Lung (tissue), 12 donors: ENCODE results near the gene CSNK2A1. TPM values are rescaled to one million over a fixed set of nuclear protein-coding genes. Genes with fewer than 3 reads are reported as not detected.

ENCODE experiments used
- ATAC-seq: fragments of 200-7000 bp; cut with Tn5 transposase; one replicate; pipeline ENCODE4 v1.9.1; 2020; ENCODE audit warnings: moderate number of reproducible peaks; ENCODE audit not compliant: insufficient read depth, low FRiP score
- DNase-seq, 3 donors: peaks; one replicate each; pipeline ENCODE4 v3.0.0-alpha.2; 2013 to 2017
- H3K27ac ChIP-seq, 2 donors: one replicate each; pipeline ENCODE4 v1.5.1; 2013; ENCODE audit warnings: mild to moderate bottlenecking in 2 of 2, moderate library complexity in 2 of 2, control low read depth in 1 of 2, inconsistent platforms in 1 of 2, low read depth in 1 of 2, low read length in 1 of 2
- H3K27me3 ChIP-seq, 3 donors: one replicate each; pipeline ENCODE4 v1.5.1; 2013; ENCODE audit warnings: low read length in 2 of 3; ENCODE audit not compliant: control insufficient read depth in 3 of 3, insufficient read depth in 3 of 3
- H3K36me3 ChIP-seq, 4 donors: one replicate each; pipeline ENCODE4 v1.5.1; 2013; ENCODE audit warnings: low read length in 4 of 4, mild to moderate bottlenecking in 1 of 4, moderate library complexity in 1 of 4; ENCODE audit not compliant: control insufficient read depth in 4 of 4, insufficient read depth in 4 of 4
- H3K4me1 ChIP-seq, 5 donors: one replicate each; pipeline ENCODE4 v1.5.1; 2013; ENCODE audit warnings: low read length in 5 of 5, mild to moderate bottlenecking in 2 of 5, moderate library complexity in 1 of 5; ENCODE audit not compliant: control insufficient read depth in 5 of 5, insufficient read depth in 5 of 5
- H3K4me3 ChIP-seq: one replicate; pipeline ENCODE4 v1.5.1; 2013; ENCODE audit warnings: mild to moderate bottlenecking, control low read depth, moderate library complexity
- H3K9ac ChIP-seq, 2 donors: one replicate each; pipeline ENCODE4 v1.5.1; 2013; ENCODE audit warnings: low read length in 2 of 2, control low read depth in 1 of 2; ENCODE audit not compliant: insufficient read depth in 1 of 2
- H3K9me3 ChIP-seq, 4 donors: one replicate each; pipeline ENCODE4 v1.5.1; 2013; ENCODE audit warnings: low read length in 3 of 4, mild to moderate bottlenecking in 1 of 4, moderate library complexity in 1 of 4; ENCODE audit not compliant: control insufficient read depth in 4 of 4, insufficient read depth in 3 of 4
- CTCF ChIP-seq: IDR thresholded peaks from 2 replicates; pipeline ENCODE4 v1.5.1; 2012; ENCODE audit warnings: mild to moderate bottlenecking; ENCODE audit errors: control extremely low read depth, extremely low read depth
- WGBS, 2 donors: extraction: QIAGEN DNeasy Blood & Tissue Kit; methylation state at CpG; one replicate each; pipeline ENCODE4 v1.1.7; 2013; 5-methylcytosine and 5-hydroxymethylcytosine counted together
- polyA plus RNA-seq, 2 donors: library from polyadenylated mRNA; stranded (reverse); fragments of 200-250 nt; gene quantifications; one replicate each; pipeline ENCODE4 v1.2.1, GENCODE V29; 2013
- total RNA-seq, 2 donors: library from RNA; depleted of rRNA in 1 of 2; stranded (reverse); fragments of >200 nt in 1 of 2; gene quantifications; one replicate each; pipeline ENCODE4 v1.2.1, GENCODE V29; 2014 to 2021
- donor health status: control.
- donor health status: control.
- donor health status: Bipolar disorder and iron deficiency.
- donor health status: healthy.
- donor health status: DM: yes; HTN: yes; CAD: no.

CSNK2A1 gene
- total and polyA plus RNA-seq, 4 donors = 20.5 to 186 (median 60.7) TPM

DNA sequence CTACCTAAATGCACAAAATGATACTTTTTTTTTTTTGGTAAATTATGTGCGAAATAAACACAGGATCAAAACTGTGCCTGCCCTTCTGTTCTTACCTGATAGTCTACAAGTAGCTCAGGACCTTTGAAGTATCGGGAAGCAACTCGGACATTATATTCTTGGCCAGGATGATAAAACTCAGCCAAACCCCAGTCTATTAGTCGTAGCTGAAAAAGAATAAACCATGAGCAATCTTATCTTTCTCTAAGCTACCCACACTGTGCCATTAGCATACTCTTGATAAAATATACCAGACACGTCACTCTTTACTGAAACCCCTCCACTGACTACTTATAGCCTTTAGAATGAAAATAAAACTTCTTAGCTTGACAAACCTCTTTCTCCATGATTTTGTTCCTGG lies 51.4 kb downstream of the CSNK2A1 start:
- WGBS, 2 donors = 92 to 99% methylated on average over 5 of the region's 5 CpGs
- H3K27ac ChIP-seq = no peak overlapping the region
- no peak for DNase-seq
- H3K27me3 ChIP-seq = no peaks in the 10 kb centered on the region
- no peaks in the 10 kb centered on the region for H3K9me3 ChIP-seq
- ATAC-seq = no peak
- no peak overlapping the region for H3K9ac ChIP-seq
- peaks cover 0 to 15% (median 4%) of the 10 kb centered on the region in 5 donors for H3K4me1 ChIP-seq
- no peak for TF ChIP-seq CTCF
- peaks cover 15 to 43% (median 35%) of the 10 kb centered on the region in 4 donors for H3K36me3 ChIP-seq
- no peak overlapping the region for H3K4me3 ChIP-seq

DNA sequence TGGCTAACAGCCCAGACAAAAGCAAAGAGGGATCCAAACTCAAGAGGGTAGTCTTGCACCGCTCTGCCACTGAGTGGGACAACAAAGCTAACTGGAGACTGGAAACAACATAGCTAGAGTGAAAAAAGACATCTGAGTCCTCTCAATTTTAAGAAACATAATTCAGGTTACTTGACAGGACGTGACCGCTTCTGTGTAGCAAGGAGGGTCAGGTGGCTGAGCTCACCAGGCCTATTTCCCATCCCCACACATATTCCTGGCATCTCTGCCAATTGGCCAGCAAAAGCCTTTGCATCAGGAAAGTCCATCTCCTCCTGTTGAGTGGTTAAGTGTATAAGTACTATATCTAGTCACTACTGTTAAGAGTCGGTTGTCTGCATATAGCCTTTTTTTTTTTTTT lies 55.9 kb downstream of the CSNK2A1 start:
- ATAC-seq = no peak
- H3K4me1 ChIP-seq = peaks cover 0 to 2% (median 0%) of the 10 kb centered on the region in 5 donors
- no peak overlapping the region for H3K4me3 ChIP-seq
- 94 to 98% methylated on average over 4 of the region's 4 CpGs for WGBS, 2 donors
- no peaks in the 10 kb centered on the region for H3K9me3 ChIP-seq
- peaks cover 25 to 41% (median 39%) of the 10 kb centered on the region in 4 donors for H3K36me3 ChIP-seq
- no peak for TF ChIP-seq CTCF
- H3K27me3 ChIP-seq = no peaks in the 10 kb centered on the region
- H3K9ac ChIP-seq = no peak overlapping the region
- DNase-seq = no peak
- H3K27ac ChIP-seq = no peak overlapping the region

- TF ChIP-seq CTCF = no peak
- WGBS, 2 donors = 87 to 89% methylated on average over 9 of the region's 9 CpGs
- Histone ChIP-seq H3K27ac (no peak overlapping the region), H3K9me3 (no peaks in the 10 kb centered on the region), H3K36me3 (peaks cover 34 to 60% (median 43%) of the 10 kb centered on the region in 4 donors), H3K4me1 (peaks cover 0 to 2% (median 0%) of the 10 kb centered on the region in 5 donors), H3K27me3 (no peaks in the 10 kb centered on the region), H3K9ac (no peak overlapping the region), H3K4me3 (no peak overlapping the region)
- DNase-seq = no peak
- ATAC-seq = no peak
Observed at GRCh38 chr20:483815-484644, 59.6 kb downstream of the CSNK2A1 start.
